ENCODE data around the gene ZNF14. TPM values are rescaled to one million over a fixed set of nuclear protein-coding genes. Genes with fewer than 3 reads are reported as not detected.
A peak's percentile ranks its signal among the peaks of the same experiment; 100 is the strongest.

ZNF14 gene
- total and polyA plus RNA-seq, 2 of the 13 experiments (the other 11 are each of a cell fraction or from before 2014, with no cell fraction given), result 1.9 to 6.2 TPM

- TF ChIP-seq ZBTB46 (CRISPR knock-in tag; IDR thresholded peaks at IDR 0.05; ENCODE audit: borderline replicate concordance), result no peak
- no peak for TF ChIP-seq HMG20B (CRISPR knock-in tag; conservative IDR thresholded peaks at IDR 0.05)
- TF ChIP-seq TMF1 (CRISPR knock-in tag; IDR thresholded peaks at IDR 0.05; ENCODE audit: low read depth), result no peak
- peak; percentile 51; the same call in 1 of the 2 replicates for TF ChIP-seq ZZZ3 (CRISPR knock-in tag; IDR thresholded peaks at IDR 0.05; ENCODE audit: borderline replicate concordance)
- TF ChIP-seq ZNF460 (CRISPR knock-in tag; IDR thresholded peaks at IDR 0.05; ENCODE audit: borderline replicate concordance), result no peak
- no peak; the same call in none of the 2 replicates for TF ChIP-seq FOXP4 (CRISPR knock-in tag; IDR thresholded peaks at IDR 0.05)
- no peak for TF ChIP-seq REXO4 (CRISPR knock-in tag; IDR thresholded peaks at IDR 0.05; ENCODE audit: borderline replicate concordance)
- TF ChIP-seq ZSCAN9 (CRISPR knock-in tag; IDR thresholded peaks at IDR 0.05; ENCODE audit: borderline replicate concordance), result peak; percentile 67; the same call in 1 of the 2 replicates
- TF ChIP-seq CREM (IDR thresholded peaks at IDR 0.05), result peak; percentile 81
- TF ChIP-seq CREM (CRISPR knock-in tag; IDR thresholded peaks at IDR 0.05), result no peak
- 0 out of 2 replicates have a peak, but pooled peaks have one; percentile 51 for TF ChIP-seq ZNF503 (CRISPR knock-in tag; IDR thresholded peaks at IDR 0.05)
- no peak for TF ChIP-seq ZNF432 (CRISPR knock-in tag; IDR thresholded peaks at IDR 0.05; ENCODE audit: borderline replicate concordance)
- no peak for TF ChIP-seq KMT2B (CRISPR knock-in tag; IDR thresholded peaks at IDR 0.05)
- TF ChIP-seq ZNF639 (CRISPR knock-in tag; conservative IDR thresholded peaks at IDR 0.05), result 0 out of 2 replicates have a peak, but pooled peaks have one; percentile 37
- peak; percentile 45; the same call in 1 of the 2 replicates for TF ChIP-seq BRD4 (CRISPR knock-in tag; IDR thresholded peaks at IDR 0.05)
- TF ChIP-seq NR2F6 (IDR thresholded peaks at IDR 0.05), result peak; percentile 87
- peak; percentile 90 for TF ChIP-seq NR2F6 (CRISPR knock-in tag; IDR thresholded peaks at IDR 0.05)
- TF ChIP-seq ZNF12 (CRISPR knock-in tag; IDR thresholded peaks at IDR 0.05), result no peak
- no peak for TF ChIP-seq KLF13 (CRISPR knock-in tag; IDR thresholded peaks at IDR 0.05)
- peak; percentile 74 for TF ChIP-seq ETV5 (CRISPR knock-in tag; IDR thresholded peaks at IDR 0.05; ENCODE audit: borderline replicate concordance)
- no peak; the same call in 1 of the 2 replicates for TF ChIP-seq CREB3 (CRISPR knock-in tag; IDR thresholded peaks at IDR 0.05)
- TF ChIP-seq ZNF605 (CRISPR knock-in tag; IDR thresholded peaks at IDR 0.05), result peak; percentile 79
Observed at GRCh38 chr19:19668230-19669012, 64.5 kb downstream of the ZNF14 start, which contains the start of gene ZNF101 (continued).
